Mesenchymal stem cell (in vitro differentiated cells and primary cell): ENCODE measurements around the gene MPRIP.
A peak's percentile ranks its signal among the peaks of the same experiment; 100 is the strongest.

Experiments used
- DNase-seq: peaks from one replicate; pipeline ENCODE4 v3.0.0-alpha.2; 2013
- H2AFZ ChIP-seq: one replicate; pipeline ENCODE4 v1.6.1; 2013; ENCODE audit warnings: low read depth, mild to moderate bottlenecking, control low read depth, inconsistent platforms, low read length, moderate library complexity
- H2AK5ac ChIP-seq: 2 replicates; pipeline ENCODE4 v1.6.1; 2013; ENCODE audit warnings: low read length, moderate library complexity, mild to moderate bottlenecking, inconsistent platforms; ENCODE audit not compliant: severe bottlenecking
- H2BK120ac ChIP-seq: one replicate; pipeline ENCODE4 v1.6.1; 2013; ENCODE audit warnings: low read depth, mild to moderate bottlenecking, inconsistent platforms, low read length, moderate library complexity
- H2BK12ac ChIP-seq, 2 experiments: one replicate each; pipeline ENCODE4 v1.6.1; 2013; ENCODE audit warnings: inconsistent platforms in 2 of 2, low read length in 2 of 2, mild to moderate bottlenecking in 2 of 2, moderate library complexity in 2 of 2, control low read depth in 1 of 2
- H2BK15ac ChIP-seq: one replicate; pipeline ENCODE4 v1.6.1; 2013; ENCODE audit warnings: mild to moderate bottlenecking, low read depth, inconsistent platforms; ENCODE audit not compliant: poor library complexity, severe bottlenecking
- H2BK5ac ChIP-seq: 2 replicates; pipeline ENCODE4 v1.6.1; 2013; ENCODE audit warnings: low read depth, mild to moderate bottlenecking, low read length, control low read depth, inconsistent platforms; ENCODE audit not compliant: poor library complexity, severe bottlenecking
- H3K14ac ChIP-seq, 2 experiments: one replicate each; pipeline ENCODE4 v1.6.1; 2013; ENCODE audit warnings: inconsistent platforms in 2 of 2, low read length in 2 of 2, control low read depth in 1 of 2, mild to moderate bottlenecking in 1 of 2, moderate library complexity in 1 of 2
- H3K18ac ChIP-seq, 2 experiments: one replicate each; pipeline ENCODE4 v1.6.1; 2013; ENCODE audit warnings: inconsistent platforms in 2 of 2, low read length in 2 of 2, control low read depth in 1 of 2, low read depth in 1 of 2, mild to moderate bottlenecking in 1 of 2
- H3K23ac ChIP-seq, 2 experiments: one replicate each; pipeline ENCODE4 v1.6.1; 2013; ENCODE audit warnings: inconsistent platforms in 2 of 2, low read length in 2 of 2, mild to moderate bottlenecking in 2 of 2, moderate library complexity in 2 of 2, control low read depth in 1 of 2
- H3K27ac ChIP-seq: 2 replicates; pipeline ENCODE4 v1.5.1; 2013; ENCODE audit warnings: mild to moderate bottlenecking, moderate library complexity, low read length, control low read depth, inconsistent platforms; ENCODE audit not compliant: poor library complexity, severe bottlenecking
- H3K27me3 ChIP-seq, 2 experiments: 2 replicates each; pipeline versions ENCODE4 v1.6.1 to v1.7.0; 2013; ENCODE audit warnings: low read length in 2 of 2, mild to moderate bottlenecking in 2 of 2, moderate library complexity in 2 of 2, control low read depth in 1 of 2, inconsistent platforms in 1 of 2; ENCODE audit not compliant: control insufficient read depth in 1 of 2, insufficient read depth in 1 of 2
- H3K36me3 ChIP-seq, 2 experiments: 2 replicates each; pipeline versions ENCODE4 v1.6.1 to v1.7.0; 2013; ENCODE audit warnings: low read length in 2 of 2, control low read depth in 1 of 2, inconsistent platforms in 1 of 2, low read depth in 1 of 2, mild to moderate bottlenecking in 1 of 2; ENCODE audit not compliant: insufficient read depth in 2 of 2, control insufficient read depth in 1 of 2
- H3K4ac ChIP-seq, 2 experiments: one replicate each; pipeline ENCODE4 v1.6.1; 2013; ENCODE audit warnings: inconsistent platforms in 2 of 2, low read length in 2 of 2, mild to moderate bottlenecking in 2 of 2, moderate library complexity in 2 of 2, control low read depth in 1 of 2, low read depth in 1 of 2
- H3K4me1 ChIP-seq: 2 replicates; pipeline ENCODE4 v1.6.1; 2013; ENCODE audit warnings: low read depth, low read length, control low read depth; ENCODE audit not compliant: control insufficient read depth, insufficient read depth
- H3K4me2 ChIP-seq: 2 replicates; pipeline ENCODE4 v1.6.1; 2013; ENCODE audit warnings: low read length, mild to moderate bottlenecking, inconsistent platforms; ENCODE audit not compliant: poor library complexity, severe bottlenecking
- H3K4me3 ChIP-seq, 2 experiments: 2 replicates each; pipeline versions ENCODE4 v1.5.1 to v1.7.0; 2013; ENCODE audit warnings: low read length in 2 of 2, mild to moderate bottlenecking in 2 of 2, control low read depth in 1 of 2, low read depth in 1 of 2; ENCODE audit not compliant: insufficient read depth in 1 of 2
- H3K79me1 ChIP-seq: replicated peaks from 2 replicates; pipeline ENCODE4 v1.6.1; 2013; ENCODE audit warnings: mild to moderate bottlenecking, control low read depth, low read length, inconsistent platforms; ENCODE audit not compliant: poor library complexity, severe bottlenecking
- H3K9ac ChIP-seq: 2 replicates; pipeline ENCODE4 v1.7.0; 2013; ENCODE audit warnings: mild to moderate bottlenecking, low read length, moderate library complexity
- H3K9me3 ChIP-seq: 2 replicates; pipeline ENCODE4 v1.7.0; 2013; ENCODE audit warnings: mild to moderate bottlenecking, low read length; ENCODE audit not compliant: control insufficient read depth
- H4K8ac ChIP-seq: one replicate; pipeline ENCODE4 v1.6.1; 2013; ENCODE audit warnings: inconsistent platforms, mild to moderate bottlenecking, low read length, moderate library complexity
- H4K91ac ChIP-seq: one replicate; pipeline ENCODE4 v1.6.1; 2013; ENCODE audit warnings: mild to moderate bottlenecking, low read length, inconsistent platforms
- WGBS: methylation state at CpG from one replicate; pipeline ENCODE4 v1.1.7; 2013; ENCODE audit warnings: mixed read lengths; 5-methylcytosine and 5-hydroxymethylcytosine counted together

MPRIP gene

DNA sequence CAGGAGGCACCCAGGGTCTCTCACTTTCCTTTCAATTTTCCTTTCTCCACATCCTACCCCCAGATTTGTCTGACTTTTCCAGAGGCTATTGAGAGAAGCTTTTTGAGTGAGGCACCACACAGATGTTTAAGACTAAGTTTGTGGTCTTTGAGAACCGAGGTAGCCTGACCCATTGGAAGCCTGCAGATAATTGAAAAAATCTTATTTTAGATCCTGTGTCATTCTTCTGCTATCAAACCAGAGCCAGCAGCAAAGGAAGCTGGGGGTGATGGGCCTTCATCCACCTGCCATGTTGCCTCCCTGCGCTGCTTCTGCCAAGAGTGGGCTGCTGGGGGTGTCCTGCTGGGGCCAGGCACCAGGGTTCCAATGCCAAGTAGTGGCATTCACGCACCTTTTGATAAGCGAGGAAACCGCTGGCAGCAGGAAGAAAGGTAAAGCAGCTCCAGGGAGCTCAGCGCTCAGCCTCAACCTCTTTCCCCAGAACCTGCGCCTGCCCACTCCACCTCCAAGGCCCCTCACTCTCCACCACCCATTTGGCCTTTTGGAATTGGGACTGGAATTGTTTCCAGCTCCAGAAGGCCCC is 55.6 kb downstream of the MPRIP start:
- WGBS: 96% methylated on average over 7 of the region's 7 CpGs
- H2AK5ac ChIP-seq: no peak overlapping the region

DNA sequence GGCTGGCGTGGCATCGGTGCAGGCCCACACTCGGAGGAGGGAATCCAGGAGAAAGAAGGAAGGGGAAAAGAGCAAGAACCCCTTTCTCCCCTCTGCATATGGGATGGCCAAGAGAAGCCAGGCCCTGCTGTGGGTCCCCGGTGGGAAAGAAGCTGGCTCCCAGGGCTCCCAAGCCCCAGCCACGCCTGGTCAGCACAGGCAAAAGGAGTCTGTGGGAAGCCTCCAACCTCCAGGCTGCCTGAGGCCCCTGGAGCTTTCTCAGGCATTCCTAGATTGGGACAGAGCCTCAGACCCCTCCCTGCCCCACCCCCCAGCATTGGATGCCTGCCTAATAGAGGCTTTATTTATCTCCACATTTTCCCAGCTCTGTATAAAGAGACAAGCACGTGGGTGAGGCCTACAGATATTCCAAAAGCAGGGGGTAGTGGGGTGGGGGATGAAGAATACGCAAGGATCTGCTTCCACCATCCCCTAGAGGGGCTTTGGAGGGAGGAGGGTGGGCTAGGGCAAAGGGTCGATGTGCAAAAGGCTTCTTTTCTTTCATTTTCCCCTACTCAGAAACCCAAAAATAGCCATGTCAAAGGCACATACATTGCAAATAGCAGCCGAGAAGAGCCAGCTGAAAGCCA is 56.4 kb downstream of the MPRIP start:
- H2BK120ac ChIP-seq: peak overlapping the region; percentile 11
- H3K23ac ChIP-seq: no peak overlapping the region
- H2AK5ac ChIP-seq: no peak overlapping the region
- H2BK5ac ChIP-seq: no peak overlapping the region
- H3K27ac ChIP-seq: no peak overlapping the region
- no peak overlapping the region for H4K91ac ChIP-seq
- H3K79me1 ChIP-seq: peaks cover 44% of the 10 kb centered on the region
- H2BK12ac ChIP-seq: no peak overlapping the region
- peak overlapping the region; percentile 13 for H2BK15ac ChIP-seq
- peaks cover 29 to 30% of the 10 kb centered on the region in 2 experiments for H3K36me3 ChIP-seq
- no peak overlapping the region for H2AFZ ChIP-seq
- no peak overlapping the region for H3K4me3 ChIP-seq
- H4K8ac ChIP-seq: no peak overlapping the region
- no peak overlapping the region for H3K14ac ChIP-seq
- peaks cover 17% of the 10 kb centered on the region for H3K4me1 ChIP-seq
- DNase-seq: peak; percentile 47
- 88% methylated on average over 9 of the region's 9 CpGs for WGBS
- peak overlapping the region in 1 of 2 experiments; percentile 6 for H3K18ac ChIP-seq
- H3K9ac ChIP-seq: peak overlapping the region; percentile 48
- no peak overlapping the region for H3K4me2 ChIP-seq
- H3K4ac ChIP-seq: peak overlapping the region in 1 of 2 experiments; percentile 37
- H3K27me3 ChIP-seq: no peaks in the 10 kb centered on the region
- H3K9me3 ChIP-seq: no peaks in the 10 kb centered on the region

More for the DNA sequence above, 55.6 kb downstream of the MPRIP start:
- H3K9ac ChIP-seq: peak overlapping the region; percentile 48
- H3K4me3 ChIP-seq: no peak overlapping the region
- H3K27me3 ChIP-seq: no peaks in the 10 kb centered on the region
- no peak overlapping the region for H3K4me2 ChIP-seq
- H4K91ac ChIP-seq: no peak overlapping the region
- H3K14ac ChIP-seq: no peak overlapping the region
- H3K4me1 ChIP-seq: peaks cover 17% of the 10 kb centered on the region
- peaks cover 22 to 26% of the 10 kb centered on the region in 2 experiments for H3K36me3 ChIP-seq
- no peak overlapping the region for H2BK120ac ChIP-seq
- H2AFZ ChIP-seq: no peak overlapping the region
- H3K9me3 ChIP-seq: no peaks in the 10 kb centered on the region
- no peak overlapping the region for H3K4ac ChIP-seq
- H2BK5ac ChIP-seq: no peak overlapping the region
- no peak overlapping the region for H2BK12ac ChIP-seq
- no peak overlapping the region for H3K27ac ChIP-seq
- H3K18ac ChIP-seq: no peak overlapping the region
- H4K8ac ChIP-seq: no peak overlapping the region
- no peak overlapping the region for H2BK15ac ChIP-seq
- DNase-seq: no peak
- no peak overlapping the region for H3K23ac ChIP-seq
- H3K79me1 ChIP-seq: peaks cover 40% of the 10 kb centered on the region

DNA sequence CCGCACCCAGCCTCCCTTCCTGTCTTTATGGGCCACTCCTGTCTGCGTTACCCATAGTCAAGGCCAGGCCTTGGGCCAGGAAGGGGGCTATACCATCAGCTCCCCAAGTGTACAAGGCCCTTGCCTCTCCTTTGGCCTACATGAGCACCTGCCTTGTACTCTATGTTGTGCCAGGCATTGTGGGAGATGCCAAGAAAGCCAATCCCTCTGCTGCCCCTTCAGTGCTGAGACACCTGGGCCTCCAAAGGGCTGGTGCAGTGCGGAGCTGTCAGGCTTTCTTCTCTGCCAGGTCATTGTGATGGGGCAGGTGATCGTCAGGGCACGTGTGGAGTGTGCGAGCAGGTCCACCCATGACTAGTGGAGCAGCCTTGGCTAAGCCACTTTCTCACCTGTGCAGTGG is 59.9 kb downstream of the MPRIP start:
- Histone ChIP-seq H3K36me3 (peaks cover 37 to 42% of the 10 kb centered on the region in 2 experiments), H3K4me2 (no peak overlapping the region), H3K4ac (no peak overlapping the region), H3K27ac (no peak overlapping the region), H2AFZ (no peak overlapping the region), H3K4me3 (no peak overlapping the region), H3K9ac (no peak overlapping the region), H3K9me3 (no peaks in the 10 kb centered on the region), H3K23ac (no peak overlapping the region), H2BK120ac (no peak overlapping the region), H2BK5ac (no peak overlapping the region), H4K91ac (peak overlapping the region; percentile 11), H3K4me1 (peaks cover 4% of the 10 kb centered on the region), H3K18ac (no peak overlapping the region), H3K79me1 (peaks cover 64% of the 10 kb centered on the region), H4K8ac (no peak overlapping the region), H3K14ac (no peak overlapping the region), H2BK15ac (no peak overlapping the region), H3K27me3 (no peaks in the 10 kb centered on the region), H2BK12ac (no peak overlapping the region), H2AK5ac (no peak overlapping the region)
- WGBS: 97% methylated on average over 6 of the region's 6 CpGs
- DNase-seq: no peak

DNA sequence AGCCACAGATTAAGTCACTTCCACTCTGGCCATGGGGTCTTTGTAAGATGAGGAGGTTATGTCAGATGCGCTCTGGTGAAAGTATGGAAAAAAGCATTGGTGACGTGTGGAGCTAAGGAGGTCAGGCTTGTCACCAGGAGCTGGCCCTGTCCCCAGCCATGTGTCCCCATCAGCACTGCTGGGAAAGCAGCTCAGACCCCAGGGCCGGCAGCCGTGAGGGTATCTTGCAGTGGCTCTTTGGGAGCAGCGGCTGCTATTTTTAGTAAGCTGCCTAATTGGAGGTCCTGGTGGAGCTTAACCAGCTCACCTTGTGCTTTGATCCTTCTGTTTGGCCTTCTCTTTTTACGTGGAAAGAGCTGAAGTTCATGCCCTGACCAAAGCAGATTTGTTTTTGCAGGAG is 60.9 kb downstream of the MPRIP start:
- Histone ChIP-seq H3K36me3 (peaks cover 35 to 42% of the 10 kb centered on the region in 2 experiments), H3K18ac (no peak overlapping the region), H3K9me3 (no peaks in the 10 kb centered on the region), H4K91ac (no peak overlapping the region), H3K4me1 (peaks cover 9% of the 10 kb centered on the region), H2BK120ac (no peak overlapping the region), H3K4me3 (no peak overlapping the region), H3K79me1 (peaks cover 58% of the 10 kb centered on the region), H3K9ac (no peak overlapping the region), H3K23ac (no peak overlapping the region), H2BK5ac (no peak overlapping the region), H3K27me3 (no peaks in the 10 kb centered on the region), H3K4me2 (no peak overlapping the region), H2BK15ac (no peak overlapping the region), H3K27ac (no peak overlapping the region), H4K8ac (peak overlapping the region; percentile 1), H2BK12ac (no peak overlapping the region), H2AK5ac (no peak overlapping the region), H3K14ac (no peak overlapping the region), H3K4ac (no peak overlapping the region), H2AFZ (no peak overlapping the region)
- DNase-seq: no peak
- 87% methylated on average over 6 of the region's 6 CpGs for WGBS
